Measurements from ENCODE around the gene GALNT14.

DNA sequence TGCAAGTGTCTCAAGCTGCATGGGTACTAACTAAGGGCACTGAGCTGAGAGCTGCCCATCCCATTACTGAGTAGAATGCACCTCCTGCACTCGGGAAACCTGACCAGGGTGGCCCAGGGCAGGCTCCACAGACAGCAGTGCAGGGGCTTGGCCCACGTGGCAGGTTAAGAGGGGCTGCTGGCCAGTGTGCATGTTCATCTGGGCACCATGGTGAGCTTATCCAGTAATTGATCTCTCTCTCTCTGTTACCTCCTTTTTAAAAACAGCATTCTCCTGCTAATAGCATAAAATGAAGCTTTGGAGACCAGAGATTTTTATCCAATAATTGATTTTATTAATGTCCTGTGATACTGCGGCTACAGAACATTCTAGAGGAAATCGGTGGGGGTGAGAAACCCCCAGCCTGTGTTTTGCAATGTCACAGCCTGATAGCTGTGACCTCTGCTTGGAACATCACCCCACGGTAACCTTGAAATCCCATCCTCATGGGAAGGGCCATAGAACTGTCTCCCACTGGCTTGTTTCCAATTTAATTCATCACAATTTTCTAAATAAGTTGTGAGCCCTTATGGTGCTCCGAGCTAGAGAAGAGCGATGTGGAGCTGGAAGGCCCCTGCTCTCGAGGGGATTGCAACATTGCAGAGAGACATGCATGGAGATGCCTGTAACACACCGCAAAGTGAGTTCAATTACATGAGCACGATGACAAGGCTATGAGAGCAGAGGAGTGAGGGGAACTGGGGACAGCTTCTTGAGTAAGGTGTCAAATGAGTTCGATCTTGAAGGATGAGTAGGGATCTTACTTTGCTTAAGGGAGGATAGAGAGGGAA lies 143.8 kb downstream of the GALNT14 start:
- TF ChIP-seq, protein P1, sequence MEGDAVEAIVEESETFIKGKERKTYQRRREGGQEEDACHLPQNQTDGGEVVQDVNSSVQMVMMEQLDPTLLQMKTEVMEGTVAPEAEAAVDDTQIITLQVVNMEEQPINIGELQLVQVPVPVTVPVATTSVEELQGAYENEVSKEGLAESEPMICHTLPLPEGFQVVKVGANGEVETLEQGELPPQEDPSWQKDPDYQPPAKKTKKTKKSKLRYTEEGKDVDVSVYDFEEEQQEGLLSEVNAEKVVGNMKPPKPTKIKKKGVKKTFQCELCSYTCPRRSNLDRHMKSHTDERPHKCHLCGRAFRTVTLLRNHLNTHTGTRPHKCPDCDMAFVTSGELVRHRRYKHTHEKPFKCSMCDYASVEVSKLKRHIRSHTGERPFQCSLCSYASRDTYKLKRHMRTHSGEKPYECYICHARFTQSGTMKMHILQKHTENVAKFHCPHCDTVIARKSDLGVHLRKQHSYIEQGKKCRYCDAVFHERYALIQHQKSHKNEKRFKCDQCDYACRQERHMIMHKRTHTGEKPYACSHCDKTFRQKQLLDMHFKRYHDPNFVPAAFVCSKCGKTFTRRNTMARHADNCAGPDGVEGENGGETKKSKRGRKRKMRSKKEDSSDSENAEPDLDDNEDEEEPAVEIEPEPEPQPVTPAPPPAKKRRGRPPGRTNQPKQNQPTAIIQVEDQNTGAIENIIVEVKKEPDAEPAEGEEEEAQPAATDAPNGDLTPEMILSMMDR (IDR thresholded peaks at IDR 0.05) = no peak
- TF ChIP-seq POLR2A (IDR thresholded peaks at IDR 0.05) = no peak
- TF ChIP-seq POLR2AphosphoS5 (IDR thresholded peaks at IDR 0.05) = no peak
